OCI-M1 (cell line): ENCODE results near the gene ABHD14A.

Experiments used
- DNase-seq: peaks from one replicate; lab custom pipeline; 2025; lab: John Stamatoyannopoulos, UW

ABHD14A gene

GRCh38 chr3:52020796-52021195 is 45.9 kb downstream of the ABHD14A start:
- no peak for DNase-seq

- DNase-seq = no peak
Observed at GRCh38 chr3:52021489-52022268, 46.8 kb downstream of the ABHD14A start.

- DNase-seq = no peak
Observed at GRCh38 chr3:52022323-52023100, 47.6 kb downstream of the ABHD14A start.

GRCh38 chr3:52023101-52023770 is 48.4 kb downstream of the ABHD14A start:
- DNase-seq = no peak

GRCh38 chr3:52023860-52024764 is 49.2 kb downstream of the ABHD14A start:
- no peak for DNase-seq

GRCh38 chr3:52024765-52025452 is 50.0 kb downstream of the ABHD14A start:
- no peak for DNase-seq

- no peak for DNase-seq
Observed at GRCh38 chr3:52025453-52025852, 50.6 kb downstream of the ABHD14A start.

GRCh38 chr3:52026041-52026440 is 51.2 kb downstream of the ABHD14A start:
- no peak for DNase-seq

- no peak for DNase-seq
Observed at GRCh38 chr3:52028572-52028971, 53.7 kb downstream of the ABHD14A start.

- peak; percentile 56 for DNase-seq
Observed at GRCh38 chr3:52029053-52029452, 54.2 kb downstream of the ABHD14A start.

- no peak for DNase-seq
Observed at GRCh38 chr3:52029535-52029934, 54.7 kb downstream of the ABHD14A start.
